Activated naive CD4-positive, alpha-beta T cell treated with anti-CD3 and anti-CD28 coated beads, Interleukin-2, amount 50 U/mL, for 24 hours (primary cell): ENCODE results near the gene SSR4.

Source experiments
- H3K27ac Mint-ChIP-seq: one replicate; pipeline ENCODE4 v1.8.0; 2021; ENCODE audit warnings: mild to moderate bottlenecking, mixed read lengths
- H3K27me3 Mint-ChIP-seq: one replicate; pipeline ENCODE4 v1.8.0; 2021; ENCODE audit warnings: mixed read lengths
- H3K36me3 Mint-ChIP-seq: one replicate; pipeline ENCODE4 v1.8.0; 2021; ENCODE audit warnings: mixed read lengths
- H3K4me1 Mint-ChIP-seq: one replicate; pipeline ENCODE4 v1.8.0; 2021; ENCODE audit warnings: mixed read lengths
- H3K4me3 Mint-ChIP-seq: one replicate; pipeline ENCODE4 v1.8.0; 2021; ENCODE audit warnings: mild to moderate bottlenecking, mixed read lengths
- H3K9me3 Mint-ChIP-seq: one replicate; pipeline ENCODE4 v1.8.0; 2021; ENCODE audit warnings: mixed read lengths

The SSR4 gene

GRCh38 chrX:153789654-153790053, 4.8 kb upstream of the SSR4 start:
- Mint-ChIP-seq H3K27me3 (no peaks in the 10 kb centered on the region), H3K27ac (no peak overlapping the region), H3K36me3 (no peaks in the 10 kb centered on the region), H3K4me3 (no peak overlapping the region), H3K9me3 (no peaks in the 10 kb centered on the region), H3K4me1 (peaks cover 16% of the 10 kb centered on the region)

DNA sequence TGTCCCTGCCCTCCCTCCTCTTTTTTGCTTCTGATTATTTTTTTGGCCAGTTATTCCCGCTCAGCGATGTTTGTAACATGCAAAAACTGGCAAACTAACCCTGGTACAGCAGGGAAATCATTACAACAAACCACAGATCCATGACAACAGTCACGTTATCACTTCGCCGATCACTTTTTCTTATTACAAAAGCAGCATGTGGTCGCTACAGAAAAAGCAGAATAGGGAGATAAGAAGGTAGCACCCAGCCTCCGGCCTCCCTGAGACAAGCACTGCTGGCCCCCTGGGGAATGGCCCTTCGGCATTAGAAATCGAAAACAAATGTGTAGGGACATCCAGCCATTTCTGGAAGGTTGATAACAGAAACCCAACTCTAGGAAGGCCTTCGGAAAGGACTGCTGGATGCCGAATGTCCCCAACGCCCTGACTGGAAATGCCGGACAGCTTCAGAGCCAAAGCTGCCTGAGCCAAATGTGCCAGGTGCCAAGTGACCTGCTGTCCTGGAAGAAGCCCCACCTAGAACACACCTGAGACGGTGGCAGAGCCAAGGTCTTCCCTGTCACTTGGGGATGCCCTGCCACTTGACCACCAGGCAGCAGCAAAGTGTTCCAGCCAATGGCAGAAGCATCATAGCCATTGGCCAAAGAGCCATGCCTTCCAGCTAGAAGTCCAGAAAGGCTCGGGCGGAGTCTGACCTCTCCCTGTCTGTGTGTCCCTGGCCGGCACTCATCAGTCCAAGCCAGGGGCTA, 3.2 kb upstream of the SSR4 start:
- no peak overlapping the region for H3K4me3 Mint-ChIP-seq
- H3K27ac Mint-ChIP-seq: no peak overlapping the region
- no peaks in the 10 kb centered on the region for H3K36me3 Mint-ChIP-seq
- no peaks in the 10 kb centered on the region for H3K27me3 Mint-ChIP-seq
- peaks cover 22% of the 10 kb centered on the region for H3K4me1 Mint-ChIP-seq
- H3K9me3 Mint-ChIP-seq: no peaks in the 10 kb centered on the region

- peak overlapping the region; percentile 96 for H3K4me3 Mint-ChIP-seq
- no peaks in the 10 kb centered on the region for H3K36me3 Mint-ChIP-seq
- no peak overlapping the region for H3K27ac Mint-ChIP-seq
- no peaks in the 10 kb centered on the region for H3K9me3 Mint-ChIP-seq
- no peaks in the 10 kb centered on the region for H3K27me3 Mint-ChIP-seq
- H3K4me1 Mint-ChIP-seq: peaks cover 24% of the 10 kb centered on the region
Observed at GRCh38 chrX:153792368-153792767, 2.1 kb upstream of the SSR4 start.

GRCh38 chrX:153793291-153793690, 1.2 kb upstream of the SSR4 start:
- no peaks in the 10 kb centered on the region for H3K27me3 Mint-ChIP-seq
- peaks cover 24% of the 10 kb centered on the region for H3K4me1 Mint-ChIP-seq
- peak overlapping the region; percentile 91 for H3K27ac Mint-ChIP-seq
- peak overlapping the region; percentile 96 for H3K4me3 Mint-ChIP-seq
- peaks cover 1% of the 10 kb centered on the region for H3K36me3 Mint-ChIP-seq
- no peaks in the 10 kb centered on the region for H3K9me3 Mint-ChIP-seq

DNA sequence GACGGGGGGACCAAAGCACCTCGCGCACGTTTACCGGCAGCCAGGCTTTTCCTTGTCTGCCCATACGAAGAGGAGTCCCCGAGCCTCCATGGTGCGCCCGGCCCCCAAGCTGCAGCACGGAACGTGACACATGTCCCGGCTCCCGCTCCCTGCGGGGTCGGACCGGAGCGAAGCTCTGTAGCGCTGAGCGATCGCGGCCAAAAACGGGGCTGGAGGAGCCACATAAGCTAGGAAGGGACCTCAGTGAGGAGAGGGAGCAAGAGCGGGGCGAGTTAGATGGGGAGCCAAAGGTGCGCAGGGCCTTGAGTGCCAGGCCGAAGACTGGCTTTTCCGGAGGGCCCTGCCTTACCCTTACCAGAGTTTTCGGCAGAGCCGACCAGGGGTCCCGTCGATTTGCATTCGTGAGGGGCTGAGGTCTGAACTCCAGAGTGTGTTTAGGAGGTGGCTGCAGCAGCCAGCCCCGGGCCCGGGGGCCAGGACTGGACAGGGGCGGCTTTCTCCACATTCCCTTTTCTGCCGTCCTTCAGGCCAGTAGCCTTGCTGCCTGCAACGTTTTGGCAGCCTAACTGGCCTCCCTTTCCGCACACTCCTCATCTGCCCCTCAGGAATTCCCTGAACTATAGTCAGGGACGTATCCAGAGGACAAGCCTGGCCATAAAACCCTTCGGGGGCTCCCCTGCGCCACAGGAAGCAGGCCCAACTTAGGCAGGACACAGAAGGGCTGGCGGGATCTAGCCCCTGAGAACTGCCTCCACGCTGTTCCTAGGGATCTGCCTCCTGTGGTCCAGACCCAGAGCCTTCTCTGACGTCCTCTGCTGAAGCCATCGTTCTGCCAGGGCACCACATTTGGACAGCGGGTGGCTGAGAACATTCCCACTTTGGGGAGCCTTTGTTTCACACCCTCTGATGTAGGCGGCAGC, 689 bp downstream of the SSR4 start:
- peak overlapping the region; percentile 96 for H3K27ac Mint-ChIP-seq
- peaks cover 24% of the 10 kb centered on the region for H3K4me1 Mint-ChIP-seq
- no peaks in the 10 kb centered on the region for H3K27me3 Mint-ChIP-seq
- no peaks in the 10 kb centered on the region for H3K9me3 Mint-ChIP-seq
- peak overlapping the region; percentile 96 for H3K4me3 Mint-ChIP-seq
- H3K36me3 Mint-ChIP-seq: peaks cover 1% of the 10 kb centered on the region

DNA sequence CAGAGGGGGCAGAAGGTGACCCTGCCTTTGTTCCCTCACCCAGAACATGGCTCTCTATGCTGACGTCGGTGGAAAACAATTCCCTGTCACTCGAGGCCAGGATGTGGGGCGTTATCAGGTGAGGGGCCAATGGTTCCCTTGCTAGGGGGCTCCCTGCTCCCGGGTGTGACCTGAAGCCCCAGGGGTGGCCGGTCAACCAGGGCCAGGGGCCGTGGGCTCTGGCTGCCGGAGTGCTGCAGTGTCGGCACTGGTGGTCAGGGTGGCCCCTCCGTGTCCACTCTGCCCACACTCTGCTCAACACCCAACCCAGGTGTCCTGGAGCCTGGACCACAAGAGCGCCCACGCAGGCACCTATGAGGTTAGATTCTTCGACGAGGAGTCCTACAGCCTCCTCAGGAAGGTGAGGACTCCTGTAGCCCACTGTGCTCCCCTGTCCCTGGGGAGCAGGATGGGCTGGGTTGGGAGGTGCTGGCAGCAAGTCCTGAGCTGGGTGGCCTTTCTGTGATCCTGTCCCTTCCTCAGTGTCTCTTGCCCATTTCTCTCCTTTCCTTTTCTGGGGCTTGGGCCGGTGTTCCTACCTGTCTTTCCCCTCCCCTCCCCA, 3.0 kb downstream of the SSR4 start:
- Mint-ChIP-seq H3K27ac (no peak overlapping the region), H3K27me3 (no peaks in the 10 kb centered on the region), H3K9me3 (no peaks in the 10 kb centered on the region), H3K4me1 (peaks cover 15% of the 10 kb centered on the region), H3K4me3 (no peak overlapping the region), H3K36me3 (peaks cover 1% of the 10 kb centered on the region)

- no peaks in the 10 kb centered on the region for H3K9me3 Mint-ChIP-seq
- H3K4me1 Mint-ChIP-seq: peaks cover 8% of the 10 kb centered on the region
- peaks cover 1% of the 10 kb centered on the region for H3K36me3 Mint-ChIP-seq
- no peak overlapping the region for H3K4me3 Mint-ChIP-seq
- H3K27ac Mint-ChIP-seq: no peak overlapping the region
- no peaks in the 10 kb centered on the region for H3K27me3 Mint-ChIP-seq
Observed at GRCh38 chrX:153799326-153799725, 4.9 kb downstream of the SSR4 start.

DNA sequence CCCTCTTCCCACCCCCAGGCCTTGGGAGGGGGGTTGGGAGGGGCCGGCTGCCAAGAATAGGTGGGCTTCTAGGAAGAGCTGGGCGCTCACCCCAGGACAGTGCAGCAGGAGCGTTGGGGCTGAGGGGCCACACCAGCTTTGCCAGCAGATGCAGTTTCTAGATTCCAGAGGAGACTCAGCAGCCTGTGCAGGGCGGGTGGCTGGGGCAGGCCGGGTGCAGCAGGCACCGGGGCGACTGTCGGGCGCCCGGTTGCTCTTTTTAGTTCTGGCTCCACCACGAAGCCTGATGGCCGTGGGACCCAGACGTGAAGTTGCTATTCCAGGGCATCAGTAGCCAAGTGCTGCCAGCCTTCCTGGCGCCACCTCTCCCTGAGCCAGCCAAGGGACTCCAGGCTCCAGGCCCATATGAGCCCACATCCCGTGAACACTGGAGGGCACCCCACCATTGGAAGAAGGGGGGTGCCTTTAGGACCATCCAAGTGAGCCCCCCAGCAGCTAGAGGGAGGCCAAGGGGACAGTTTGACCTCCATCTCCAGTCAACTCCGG, 5.8 kb downstream of the SSR4 start:
- H3K4me1 Mint-ChIP-seq: peaks cover 8% of the 10 kb centered on the region
- H3K27ac Mint-ChIP-seq: no peak overlapping the region

DNA sequence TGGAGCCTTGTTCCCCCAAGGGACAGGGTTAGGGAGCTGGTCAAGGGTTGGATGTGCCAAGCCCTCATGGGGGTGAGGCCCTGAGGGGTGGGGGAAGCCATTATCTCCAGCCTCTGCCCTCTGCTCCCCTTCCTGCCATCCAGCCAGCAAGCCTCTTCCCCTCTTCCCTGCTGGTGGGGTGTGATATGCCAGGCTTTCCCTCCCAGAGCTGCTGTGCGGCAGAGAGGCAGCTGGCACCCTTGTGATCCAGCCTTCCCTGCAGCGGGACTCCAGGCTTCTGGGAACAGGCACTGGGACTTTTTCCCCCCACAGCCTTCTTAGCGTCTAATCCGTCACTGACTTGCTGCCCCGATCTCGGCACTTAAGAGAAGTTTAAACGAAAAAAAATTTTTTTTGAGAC, 6.3 kb downstream of the SSR4 start:
- Mint-ChIP-seq H3K4me1 (peaks cover 7% of the 10 kb centered on the region), H3K9me3 (no peaks in the 10 kb centered on the region), H3K36me3 (peaks cover 1% of the 10 kb centered on the region), H3K27ac (no peak overlapping the region), H3K27me3 (no peaks in the 10 kb centered on the region), H3K4me3 (no peak overlapping the region)

More for the DNA sequence above, 5.8 kb downstream of the SSR4 start:
- Mint-ChIP-seq H3K36me3 (peaks cover 1% of the 10 kb centered on the region), H3K4me3 (no peak overlapping the region), H3K9me3 (no peaks in the 10 kb centered on the region), H3K27me3 (no peaks in the 10 kb centered on the region)

DNA sequence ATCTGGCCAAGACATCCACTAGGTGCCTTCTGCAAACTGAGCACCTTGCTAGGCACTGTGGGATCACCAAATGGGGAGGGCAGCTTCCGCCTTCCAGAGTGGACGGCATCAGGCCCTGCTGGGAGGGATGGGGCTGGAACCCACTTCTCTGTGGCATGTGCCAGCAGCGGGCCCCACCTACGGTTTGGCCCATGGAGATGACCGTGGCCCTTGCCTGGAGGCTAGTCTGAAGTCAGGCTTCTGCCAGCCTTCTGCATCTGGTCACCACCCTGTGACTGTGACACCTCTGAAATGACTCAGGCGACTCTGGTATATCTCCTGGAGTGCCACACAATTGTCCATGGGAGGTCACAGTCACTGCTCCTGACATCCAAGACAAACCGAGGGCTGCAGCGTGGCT, 7.2 kb downstream of the SSR4 start:
- Mint-ChIP-seq H3K27me3 (no peaks in the 10 kb centered on the region), H3K9me3 (no peaks in the 10 kb centered on the region), H3K27ac (no peak overlapping the region), H3K4me1 (no peaks in the 10 kb centered on the region), H3K4me3 (no peak overlapping the region), H3K36me3 (peaks cover 1% of the 10 kb centered on the region)

- no peak overlapping the region for H3K4me3 Mint-ChIP-seq
- H3K9me3 Mint-ChIP-seq: no peaks in the 10 kb centered on the region
- H3K27ac Mint-ChIP-seq: no peak overlapping the region
- H3K4me1 Mint-ChIP-seq: no peaks in the 10 kb centered on the region
- H3K27me3 Mint-ChIP-seq: no peaks in the 10 kb centered on the region
- peaks cover 1% of the 10 kb centered on the region for H3K36me3 Mint-ChIP-seq
Observed at GRCh38 chrX:153802513-153803045, 8.1 kb downstream of the SSR4 start.

DNA sequence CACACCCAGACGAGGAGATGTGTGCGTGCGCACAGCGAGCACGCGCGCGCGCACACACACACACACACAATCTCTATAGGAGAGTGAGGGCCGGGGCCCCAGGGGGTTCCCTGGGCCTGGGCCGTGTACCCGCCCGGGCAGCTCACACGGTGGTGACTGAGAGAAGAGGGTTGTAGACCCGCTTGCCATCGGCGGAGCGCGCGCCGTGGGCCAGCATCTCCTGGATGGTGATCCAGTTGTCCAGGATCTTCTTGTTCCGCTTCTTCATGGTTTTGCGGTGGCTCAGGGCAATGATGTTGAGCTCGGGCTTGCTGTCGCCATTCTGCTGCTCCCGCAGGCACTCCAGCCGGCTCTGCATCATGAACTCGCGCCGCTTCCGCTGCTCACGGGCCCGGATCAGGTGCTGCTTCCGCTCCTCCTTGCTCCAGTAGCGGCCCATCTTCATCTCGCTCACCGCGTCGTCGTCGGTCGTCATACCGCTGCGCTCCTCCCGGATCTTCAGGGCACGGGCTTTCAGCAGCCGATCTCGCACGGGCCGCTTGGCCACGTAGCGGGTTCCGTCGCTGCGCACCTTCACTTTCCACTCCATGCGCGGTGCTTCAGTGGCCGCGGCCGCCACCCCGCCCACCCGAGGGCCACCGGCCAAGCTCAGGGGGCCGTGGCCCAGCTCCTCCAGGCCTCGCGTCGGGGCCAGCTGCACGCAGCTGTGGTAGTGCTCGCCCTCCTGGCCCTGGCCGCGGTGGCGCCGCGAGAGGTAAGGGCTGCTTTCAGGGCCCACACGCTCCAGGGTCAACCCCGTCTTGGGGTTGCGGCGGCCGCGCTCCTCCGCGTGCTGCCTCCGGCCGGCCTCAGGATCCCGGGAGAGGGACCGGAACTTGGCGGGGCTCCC, 9.0 kb downstream of the SSR4 start:
- no peaks in the 10 kb centered on the region for H3K4me1 Mint-ChIP-seq
- no peaks in the 10 kb centered on the region for H3K36me3 Mint-ChIP-seq
- H3K4me3 Mint-ChIP-seq: no peak overlapping the region
- H3K27me3 Mint-ChIP-seq: no peaks in the 10 kb centered on the region
- no peaks in the 10 kb centered on the region for H3K9me3 Mint-ChIP-seq
- no peak overlapping the region for H3K27ac Mint-ChIP-seq

DNA sequence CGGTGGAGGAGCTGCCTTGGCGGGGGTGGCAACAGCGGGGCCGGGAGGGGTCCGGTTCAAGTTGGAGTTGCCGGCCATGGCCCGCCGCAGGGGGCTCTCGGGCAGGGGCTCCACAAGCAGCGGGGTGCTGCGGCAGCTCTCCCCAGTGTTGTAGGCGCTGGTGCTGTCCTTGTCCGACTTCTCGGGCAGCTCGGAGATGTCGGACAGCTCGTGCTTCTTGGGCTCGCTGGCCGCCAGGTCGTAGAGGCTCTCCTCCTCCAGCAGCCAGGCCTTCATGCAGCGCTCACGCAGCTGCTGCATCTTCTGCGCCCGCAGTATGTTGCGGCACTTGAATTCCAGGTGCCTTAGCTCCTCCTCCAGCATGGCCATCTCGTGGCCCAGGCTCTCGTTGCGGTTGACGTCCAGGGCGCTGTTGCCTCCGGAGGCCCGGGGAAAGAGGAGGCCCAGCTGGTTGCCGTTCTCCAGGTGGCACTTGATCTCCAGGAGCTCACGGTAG, 9.7 kb downstream of the SSR4 start:
- no peaks in the 10 kb centered on the region for H3K27me3 Mint-ChIP-seq
- no peak overlapping the region for H3K4me3 Mint-ChIP-seq
- H3K36me3 Mint-ChIP-seq: no peaks in the 10 kb centered on the region
- no peak overlapping the region for H3K27ac Mint-ChIP-seq
- no peaks in the 10 kb centered on the region for H3K4me1 Mint-ChIP-seq
- no peaks in the 10 kb centered on the region for H3K9me3 Mint-ChIP-seq

DNA sequence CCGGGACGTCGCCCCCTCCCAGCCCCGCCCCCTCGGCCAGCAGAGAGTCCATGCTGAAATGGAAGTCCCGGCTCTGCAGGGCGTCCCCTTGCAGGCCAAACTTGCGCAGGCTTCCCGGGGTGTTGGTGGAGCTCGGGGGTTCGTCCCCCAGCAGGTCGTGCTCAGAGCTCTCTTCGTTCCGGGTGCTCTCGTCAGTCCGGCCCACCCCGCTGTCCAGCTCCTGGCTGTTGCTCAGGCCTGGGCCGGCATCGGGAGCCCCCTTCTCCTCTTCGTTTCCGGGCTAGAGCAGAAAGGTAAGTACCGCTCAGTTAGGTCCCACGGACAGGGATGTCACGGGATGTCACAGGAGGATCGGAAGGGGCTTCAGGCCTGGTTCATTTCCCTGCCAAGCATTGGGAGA, 10.2 kb downstream of the SSR4 start:
- Mint-ChIP-seq H3K9me3 (no peaks in the 10 kb centered on the region), H3K27ac (no peak overlapping the region), H3K4me1 (no peaks in the 10 kb centered on the region), H3K27me3 (no peaks in the 10 kb centered on the region), H3K4me3 (no peak overlapping the region), H3K36me3 (no peaks in the 10 kb centered on the region)
